ENCODE data around the gene JAML.

Gene JAML

GRCh38 chr11:118239509-118240205 is 14.8 kb upstream of the JAML start:
- DNase-seq: no peak

GRCh38 chr11:118238929-118239328 is 14.1 kb upstream of the JAML start:
- DNase-seq: no peak

- DNase-seq: no peak
Observed at GRCh38 chr11:118238421-118238820, 13.6 kb upstream of the JAML start.

GRCh38 chr11:118236170-118236569 is 11.4 kb upstream of the JAML start:
- no peak for DNase-seq

GRCh38 chr11:118234833-118235232 is 10.0 kb upstream of the JAML start:
- DNase-seq: no peak

- DNase-seq: no peak
Observed at GRCh38 chr11:118233850-118234249, 9.0 kb upstream of the JAML start.

- no peak for DNase-seq
Observed at GRCh38 chr11:118233377-118233776, 8.6 kb upstream of the JAML start.

- DNase-seq: no peak
Observed at GRCh38 chr11:118232659-118233058, 7.8 kb upstream of the JAML start.

- DNase-seq: no peak
Observed at GRCh38 chr11:118231461-118231860, 6.7 kb upstream of the JAML start.

- DNase-seq: no peak
Observed at GRCh38 chr11:118230088-118230487, 5.3 kb upstream of the JAML start.

- no peak for DNase-seq
Observed at GRCh38 chr11:118229274-118229847, 4.5 kb upstream of the JAML start.

- DNase-seq: no peak
Observed at GRCh38 chr11:118227865-118228785, 3.3 kb upstream of the JAML start.

GRCh38 chr11:118226781-118227180 is 2.0 kb upstream of the JAML start:
- no peak for DNase-seq

GRCh38 chr11:118226296-118226695 is 1.5 kb upstream of the JAML start:
- DNase-seq: no peak

- DNase-seq: no peak
Observed at GRCh38 chr11:118223992-118224391, 819 bp downstream of the JAML start.

- DNase-seq: no peak
Observed at GRCh38 chr11:118223570-118223969, 1.2 kb downstream of the JAML start.

- DNase-seq: no peak
Observed at GRCh38 chr11:118222437-118222836, 2.4 kb downstream of the JAML start.

GRCh38 chr11:118221419-118221818 is 3.4 kb downstream of the JAML start:
- no peak for DNase-seq

- DNase-seq: no peak
Observed at GRCh38 chr11:118219732-118220131, 5.1 kb downstream of the JAML start.

GRCh38 chr11:118219244-118219643 is 5.6 kb downstream of the JAML start:
- DNase-seq: no peak

- DNase-seq: no peak
Observed at GRCh38 chr11:118217575-118217974, 7.2 kb downstream of the JAML start.

GRCh38 chr11:118216621-118217481 is 8.0 kb downstream of the JAML start:
- DNase-seq: no peak

- DNase-seq: no peak
Observed at GRCh38 chr11:118215765-118216164, 9.0 kb downstream of the JAML start.

Measured in hematopoietic multipotent progenitor cell treated with erythropoietin and hydrocortisone succinate and interleukin-3 and kit ligand, for 8 days (in vitro differentiated cells).